PFSK-1 (cell line): Measurements from ENCODE around the gene BTRC.

Source experiments
- FOXP2 ChIP-seq: optimal IDR thresholded peaks from 2 replicates; pipeline ENCODE3; 2011; ENCODE audit warnings: borderline replicate concordance, control low read depth, inconsistent platforms; ENCODE audit not compliant: insufficient read depth; ENCODE audit errors: extremely low read length, extremely low read depth
- POLR2AphosphoS5 ChIP-seq: IDR thresholded peaks from 2 replicates; pipeline ENCODE4 v1.6.1; 2012; ENCODE audit warnings: low read depth, mild to moderate bottlenecking, control low read depth, low read length, moderate library complexity
- SIN3A ChIP-seq: IDR thresholded peaks from 2 replicates; pipeline ENCODE4 v1.6.1; 2012; ENCODE audit warnings: mild to moderate bottlenecking, low read length, moderate library complexity, borderline replicate concordance; ENCODE audit not compliant: insufficient read depth
- TAF1 ChIP-seq: IDR thresholded peaks from 2 replicates; pipeline ENCODE4 v1.6.1; 2012; ENCODE audit warnings: low read length, control low read depth, borderline replicate concordance; ENCODE audit not compliant: insufficient read depth
- TF ChIP-seq, protein P1 (sequence below), 2 experiments: IDR thresholded peaks; 2 replicates each; pipeline versions ENCODE4 v1.6.1 to v1.8.0; 2011 to 2012; ENCODE audit warnings: low read depth in 2 of 2, low read length in 2 of 2, control low read depth in 1 of 2, inconsistent platforms in 1 of 2, mild to moderate bottlenecking in 1 of 2, moderate library complexity in 1 of 2; ENCODE audit not compliant: insufficient read depth in 1 of 2

BTRC gene

DNA sequence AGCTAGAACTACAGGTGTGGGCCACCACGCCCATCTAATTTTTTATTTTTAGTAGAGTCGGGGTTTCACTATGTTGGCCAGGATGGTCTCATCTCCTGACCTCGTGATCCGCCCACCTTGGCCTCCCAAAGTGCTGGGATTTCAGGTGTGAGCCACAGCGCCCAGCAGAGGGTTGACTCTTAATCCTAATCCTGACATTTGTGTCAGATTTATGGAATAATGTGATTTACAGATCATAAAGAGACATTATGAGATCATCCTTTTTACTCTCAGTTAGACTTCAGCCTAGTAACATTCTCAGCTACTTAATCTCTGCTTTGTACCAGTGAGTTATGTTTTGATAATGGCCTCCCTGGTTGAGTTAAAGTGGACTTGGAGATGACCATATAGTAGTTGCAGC lies 2.2 kb downstream of the BTRC start:
- no peak for TF ChIP-seq POLR2AphosphoS5
- TF ChIP-seq TAF1 = no peak
- TF ChIP-seq, protein P1, sequence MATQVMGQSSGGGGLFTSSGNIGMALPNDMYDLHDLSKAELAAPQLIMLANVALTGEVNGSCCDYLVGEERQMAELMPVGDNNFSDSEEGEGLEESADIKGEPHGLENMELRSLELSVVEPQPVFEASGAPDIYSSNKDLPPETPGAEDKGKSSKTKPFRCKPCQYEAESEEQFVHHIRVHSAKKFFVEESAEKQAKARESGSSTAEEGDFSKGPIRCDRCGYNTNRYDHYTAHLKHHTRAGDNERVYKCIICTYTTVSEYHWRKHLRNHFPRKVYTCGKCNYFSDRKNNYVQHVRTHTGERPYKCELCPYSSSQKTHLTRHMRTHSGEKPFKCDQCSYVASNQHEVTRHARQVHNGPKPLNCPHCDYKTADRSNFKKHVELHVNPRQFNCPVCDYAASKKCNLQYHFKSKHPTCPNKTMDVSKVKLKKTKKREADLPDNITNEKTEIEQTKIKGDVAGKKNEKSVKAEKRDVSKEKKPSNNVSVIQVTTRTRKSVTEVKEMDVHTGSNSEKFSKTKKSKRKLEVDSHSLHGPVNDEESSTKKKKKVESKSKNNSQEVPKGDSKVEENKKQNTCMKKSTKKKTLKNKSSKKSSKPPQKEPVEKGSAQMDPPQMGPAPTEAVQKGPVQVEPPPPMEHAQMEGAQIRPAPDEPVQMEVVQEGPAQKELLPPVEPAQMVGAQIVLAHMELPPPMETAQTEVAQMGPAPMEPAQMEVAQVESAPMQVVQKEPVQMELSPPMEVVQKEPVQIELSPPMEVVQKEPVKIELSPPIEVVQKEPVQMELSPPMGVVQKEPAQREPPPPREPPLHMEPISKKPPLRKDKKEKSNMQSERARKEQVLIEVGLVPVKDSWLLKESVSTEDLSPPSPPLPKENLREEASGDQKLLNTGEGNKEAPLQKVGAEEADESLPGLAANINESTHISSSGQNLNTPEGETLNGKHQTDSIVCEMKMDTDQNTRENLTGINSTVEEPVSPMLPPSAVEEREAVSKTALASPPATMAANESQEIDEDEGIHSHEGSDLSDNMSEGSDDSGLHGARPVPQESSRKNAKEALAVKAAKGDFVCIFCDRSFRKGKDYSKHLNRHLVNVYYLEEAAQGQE (IDR thresholded peaks at IDR 0.05; ENCODE audit: insufficient read depth in 1 of 2, low read depth in 2 of 2, low read length in 2 of 2) = no peak
- TF ChIP-seq SIN3A = no peak
- TF ChIP-seq FOXP2 = no peak

DNA sequence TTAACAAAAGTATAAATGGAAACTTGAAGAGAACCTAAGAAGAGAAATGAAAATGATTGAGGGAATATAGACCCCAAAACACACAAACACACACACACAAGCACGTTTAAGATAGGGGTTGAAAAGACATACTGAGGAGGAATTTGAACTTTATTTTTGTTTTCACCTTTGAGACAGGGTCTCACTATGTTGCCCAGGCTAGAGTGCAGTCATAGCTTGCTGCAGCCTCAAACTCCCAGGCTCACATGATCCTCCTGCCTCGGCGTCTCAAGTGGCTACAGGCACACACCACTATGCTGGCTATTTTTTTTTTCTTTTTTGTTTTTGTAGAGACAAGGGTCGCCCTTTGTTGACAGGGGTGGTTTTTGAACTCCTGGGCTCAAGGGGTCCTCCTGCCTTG lies 4.0 kb downstream of the BTRC start:
- TF ChIP-seq SIN3A = no peak
- no peak for TF ChIP-seq FOXP2
- TF ChIP-seq POLR2AphosphoS5 = no peak
- TF ChIP-seq, protein P1 (IDR thresholded peaks at IDR 0.05; ENCODE audit: insufficient read depth in 1 of 2, low read depth in 2 of 2, low read length in 2 of 2) = no peak
- no peak for TF ChIP-seq TAF1

DNA sequence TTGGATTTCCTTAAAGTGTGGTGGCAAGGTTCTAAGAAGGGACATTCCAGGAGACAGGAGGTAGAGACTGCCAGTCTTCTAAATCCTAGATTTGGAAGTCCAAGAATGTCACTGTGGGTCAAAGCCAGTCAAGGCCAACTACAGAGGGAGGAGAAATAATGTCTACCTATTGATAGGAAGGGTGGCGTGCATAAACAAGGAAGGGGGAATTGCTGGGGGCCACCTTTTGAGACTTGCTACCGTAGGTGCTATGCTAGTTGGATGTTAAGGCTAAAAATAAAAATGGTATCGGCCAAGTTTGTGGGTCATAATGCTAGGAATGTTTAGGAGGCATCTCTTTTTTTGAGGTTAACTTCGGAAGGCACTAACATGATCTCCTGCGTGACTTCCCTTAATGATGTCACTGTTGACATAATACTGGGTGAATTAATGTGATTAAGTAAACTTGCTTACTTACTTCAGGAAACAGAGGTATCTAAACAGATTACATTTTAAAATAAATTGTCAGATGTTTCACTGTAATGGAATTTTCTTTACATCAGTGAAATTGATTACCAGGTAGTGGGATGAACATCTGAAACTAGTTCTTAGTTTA lies 4.8 kb downstream of the BTRC start:
- TF ChIP-seq TAF1 (no peak), POLR2AphosphoS5 (no peak), SIN3A (no peak), FOXP2 (no peak)
- TF ChIP-seq, protein P1 (IDR thresholded peaks at IDR 0.05; ENCODE audit: insufficient read depth in 1 of 2, low read depth in 2 of 2, low read length in 2 of 2) = no peak

DNA sequence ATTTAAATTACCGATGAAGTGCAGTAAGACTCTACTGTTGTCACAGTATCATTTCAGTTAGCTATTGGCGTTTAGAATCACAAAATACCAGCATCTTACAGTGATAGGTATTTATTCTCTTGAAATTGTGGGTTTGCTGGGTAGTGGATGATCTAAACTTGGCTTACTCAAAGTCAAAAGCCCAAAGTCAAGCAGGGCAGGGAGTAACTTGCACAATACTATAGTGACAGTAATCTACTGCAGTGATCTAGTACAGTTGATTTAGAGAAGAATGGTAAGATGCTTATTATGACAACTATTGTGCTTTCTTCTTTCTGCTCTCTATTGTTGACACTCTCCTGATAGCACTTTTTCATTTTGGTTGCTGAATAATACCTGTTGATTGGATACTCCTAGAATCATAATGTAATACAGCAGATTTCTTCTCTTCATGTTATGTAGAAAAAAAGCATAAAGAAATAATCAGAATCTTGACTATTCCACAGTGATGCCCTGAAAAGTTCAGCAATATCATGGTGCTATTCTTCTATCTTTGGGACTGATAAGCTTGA lies 10.0 kb downstream of the BTRC start:
- TF ChIP-seq SIN3A (no peak), FOXP2 (no peak), POLR2AphosphoS5 (no peak), TAF1 (no peak)
- TF ChIP-seq, protein P1 (IDR thresholded peaks at IDR 0.05; ENCODE audit: insufficient read depth in 1 of 2, low read depth in 2 of 2, low read length in 2 of 2) = no peak
